Activated T-helper 17 cell treated with anti-CD3 and anti-CD28 coated beads, Interleukin-2, amount 50 U/mL, for 72 hours (primary cell): ENCODE results near the gene MBP. TPM values are rescaled to one million over a fixed set of nuclear protein-coding genes. Genes with fewer than 3 reads are reported as not detected.

Experiments used
- ATAC-seq: fragments of 150-1000 bp; cut with Tn5 transposase; replicated peaks from 2 replicates; pipeline ENCODE4 v1.10.0; 2021; ENCODE audit warnings: mild to moderate bottlenecking, moderate library complexity
- H3K27ac Mint-ChIP-seq: one replicate; pipeline ENCODE4 v1.8.0; 2022; ENCODE audit warnings: mixed read lengths
- H3K27me3 Mint-ChIP-seq: one replicate; pipeline ENCODE4 v1.8.0; 2022; ENCODE audit warnings: mixed read lengths
- H3K36me3 Mint-ChIP-seq: one replicate; pipeline ENCODE4 v1.8.0; 2022; ENCODE audit warnings: low read depth, mild to moderate bottlenecking, mixed read lengths
- H3K4me1 Mint-ChIP-seq: one replicate; pipeline ENCODE4 v1.8.0; 2022; ENCODE audit warnings: mixed read lengths
- H3K4me3 Mint-ChIP-seq: one replicate; pipeline ENCODE4 v1.8.0; 2022; ENCODE audit warnings: mild to moderate bottlenecking, mixed read lengths
- H3K9me3 Mint-ChIP-seq: one replicate; pipeline ENCODE4 v1.8.0; 2022; ENCODE audit warnings: mixed read lengths
- total RNA-seq, 2 donors: library from RNA; stranded (reverse); gene quantifications; one replicate each; pipeline ENCODE4 v1.2.3, GENCODE V29; 2022

The MBP gene
- total RNA-seq, 2 donors from 2014 or later: 55.7 to 66.5 TPM

DNA sequence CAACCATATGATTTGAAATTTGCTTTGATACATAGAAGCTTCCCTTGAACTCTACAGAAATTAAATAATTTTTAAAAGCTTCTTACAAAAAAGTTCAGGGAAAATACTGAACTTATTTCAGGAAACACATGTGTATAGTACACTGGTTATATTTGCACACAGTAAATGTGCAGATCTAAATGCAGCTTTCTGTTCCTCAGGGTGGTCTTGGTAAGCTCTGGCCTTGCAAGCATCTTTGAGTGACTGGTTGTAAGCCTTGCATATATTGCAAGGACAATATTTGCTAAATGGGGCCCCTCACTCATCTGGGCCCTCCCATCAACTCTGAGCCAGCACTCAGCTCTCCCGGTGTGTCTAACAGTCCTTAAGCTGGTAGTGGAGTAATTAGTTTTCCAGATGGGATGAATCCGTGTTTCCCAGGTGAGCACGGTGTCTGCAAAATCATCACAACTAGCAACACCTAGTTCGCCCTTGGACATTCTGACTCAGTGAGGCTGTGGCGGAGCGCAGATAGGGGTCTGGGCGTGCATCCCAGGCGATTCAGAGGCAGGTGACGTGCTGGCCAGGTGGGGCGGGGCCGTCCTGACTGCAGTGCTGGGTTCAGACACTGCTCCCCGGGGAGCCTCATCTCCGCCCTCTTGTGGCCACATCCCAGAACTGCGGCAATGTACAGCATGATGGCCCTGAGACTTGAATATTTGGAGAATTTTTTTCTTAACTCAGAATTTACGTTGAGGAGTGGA, 149.6 kb downstream of the MBP start:
- no peaks in the 10 kb centered on the region for H3K27me3 Mint-ChIP-seq
- H3K4me1 Mint-ChIP-seq: no peaks in the 10 kb centered on the region
- H3K36me3 Mint-ChIP-seq: no peaks in the 10 kb centered on the region
- H3K27ac Mint-ChIP-seq: no peak overlapping the region
- no peaks in the 10 kb centered on the region for H3K9me3 Mint-ChIP-seq
- no peak overlapping the region for H3K4me3 Mint-ChIP-seq
- ATAC-seq: peak; percentile 97

GRCh38 chr18:76982038-76982437, 150.5 kb downstream of the MBP start:
- Mint-ChIP-seq H3K27me3 (no peaks in the 10 kb centered on the region), H3K36me3 (no peaks in the 10 kb centered on the region), H3K9me3 (no peaks in the 10 kb centered on the region), H3K4me1 (no peaks in the 10 kb centered on the region), H3K4me3 (no peak overlapping the region), H3K27ac (no peak overlapping the region)
- ATAC-seq: no peak

GRCh38 chr18:76981396-76981968, 151.1 kb downstream of the MBP start:
- no peak for ATAC-seq
- no peaks in the 10 kb centered on the region for H3K9me3 Mint-ChIP-seq
- peak overlapping the region; percentile 12 for H3K27ac Mint-ChIP-seq
- no peaks in the 10 kb centered on the region for H3K27me3 Mint-ChIP-seq
- H3K4me1 Mint-ChIP-seq: no peaks in the 10 kb centered on the region
- H3K4me3 Mint-ChIP-seq: no peak overlapping the region
- H3K36me3 Mint-ChIP-seq: no peaks in the 10 kb centered on the region

DNA sequence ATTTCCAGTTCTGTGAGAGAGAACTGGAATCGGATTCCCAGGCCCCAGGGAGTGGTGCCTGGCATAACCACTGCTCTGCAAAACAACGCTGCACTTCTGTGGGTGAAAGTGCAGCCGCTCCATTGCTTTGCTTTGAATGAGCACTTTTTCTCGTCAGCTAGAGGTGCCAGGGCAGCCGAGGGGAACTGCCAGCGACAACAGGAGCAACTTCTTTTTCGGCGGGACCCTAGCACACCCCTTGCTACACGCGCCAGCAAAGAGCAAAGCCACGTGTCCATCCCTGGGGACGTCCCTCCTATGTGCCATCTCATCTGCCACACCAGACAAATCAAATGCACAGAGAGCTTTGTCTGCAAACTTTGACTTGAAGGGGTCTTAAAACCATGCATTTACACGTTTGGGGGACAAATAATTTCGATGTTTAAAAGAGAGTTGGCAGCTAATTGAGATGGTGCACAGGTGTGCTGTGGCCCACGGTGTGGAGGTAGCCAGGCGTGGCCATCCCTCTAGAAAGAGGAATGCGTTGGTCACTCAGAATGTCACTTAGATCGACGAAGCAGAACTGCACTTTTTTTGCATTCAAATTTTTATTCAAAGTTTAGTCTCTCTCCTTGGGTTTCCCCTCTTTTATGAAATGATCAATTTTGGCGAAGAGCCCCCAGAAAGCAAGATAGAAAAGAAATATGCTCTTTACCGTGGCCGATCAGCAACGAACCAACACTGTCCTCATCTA, 151.8 kb downstream of the MBP start:
- no peak overlapping the region for H3K4me3 Mint-ChIP-seq
- H3K9me3 Mint-ChIP-seq: no peaks in the 10 kb centered on the region
- no peaks in the 10 kb centered on the region for H3K36me3 Mint-ChIP-seq
- no peak for ATAC-seq
- peak overlapping the region; percentile 12 for H3K27ac Mint-ChIP-seq
- no peaks in the 10 kb centered on the region for H3K4me1 Mint-ChIP-seq
- H3K27me3 Mint-ChIP-seq: no peaks in the 10 kb centered on the region

DNA sequence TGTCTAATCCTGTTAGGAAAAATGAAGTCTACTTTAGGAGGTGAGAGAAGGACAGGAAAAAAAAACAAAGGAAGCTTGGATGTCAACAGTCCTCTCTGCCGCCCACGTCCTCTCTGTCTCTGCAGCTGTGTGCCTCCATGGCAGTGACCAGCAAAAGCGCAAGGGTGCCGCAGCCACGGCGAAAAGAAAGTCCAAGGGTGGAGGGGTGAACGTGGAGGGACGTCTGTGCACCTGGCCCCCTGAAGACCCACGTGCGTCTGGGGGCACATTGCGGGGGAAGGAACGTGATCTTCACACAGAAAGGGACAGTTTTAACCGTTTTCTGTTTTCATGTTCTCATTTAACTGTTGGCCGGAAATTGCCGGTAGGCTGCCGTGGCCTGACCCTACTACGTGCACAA, 152.7 kb downstream of the MBP start:
- Mint-ChIP-seq H3K27ac (no peak overlapping the region), H3K4me3 (no peak overlapping the region), H3K9me3 (no peaks in the 10 kb centered on the region), H3K4me1 (no peaks in the 10 kb centered on the region), H3K27me3 (no peaks in the 10 kb centered on the region), H3K36me3 (no peaks in the 10 kb centered on the region)
- ATAC-seq: no peak

- no peaks in the 10 kb centered on the region for H3K9me3 Mint-ChIP-seq
- H3K27ac Mint-ChIP-seq: no peak overlapping the region
- ATAC-seq: no peak
- H3K4me3 Mint-ChIP-seq: no peak overlapping the region
- no peaks in the 10 kb centered on the region for H3K36me3 Mint-ChIP-seq
- no peaks in the 10 kb centered on the region for H3K4me1 Mint-ChIP-seq
- H3K27me3 Mint-ChIP-seq: no peaks in the 10 kb centered on the region
Observed at GRCh38 chr18:76979111-76979751, 153.4 kb downstream of the MBP start.

GRCh38 chr18:76978616-76979015, 154.0 kb downstream of the MBP start:
- H3K9me3 Mint-ChIP-seq: no peaks in the 10 kb centered on the region
- no peaks in the 10 kb centered on the region for H3K4me1 Mint-ChIP-seq

DNA sequence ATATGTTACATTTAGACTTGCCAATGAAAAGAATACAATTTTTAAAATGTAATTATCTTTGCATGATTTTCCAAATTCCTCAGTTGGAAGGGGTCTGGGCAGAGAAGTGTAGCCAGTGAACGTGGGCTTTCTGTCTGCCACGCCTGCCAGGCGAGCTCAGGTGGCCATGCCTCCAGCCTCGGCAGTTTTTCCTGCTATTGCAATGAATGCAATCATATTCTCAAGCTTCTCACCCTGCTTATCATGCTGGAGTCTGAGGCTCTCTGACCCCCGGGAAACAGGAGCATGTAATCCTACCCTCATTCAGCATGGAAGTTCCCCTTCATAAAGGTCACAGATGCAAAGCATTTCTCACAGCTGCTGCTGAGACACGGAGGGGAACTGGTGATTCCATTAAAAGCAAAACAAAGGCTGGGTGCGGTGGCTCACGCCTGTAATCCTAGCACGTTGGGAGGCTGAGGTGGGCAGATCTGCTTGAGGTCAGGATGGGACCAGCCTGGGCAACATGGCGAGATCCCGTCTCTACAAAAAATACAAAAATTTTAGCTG, 154.8 kb downstream of the MBP start:
- Mint-ChIP-seq H3K4me3 (no peak overlapping the region), H3K9me3 (no peaks in the 10 kb centered on the region), H3K4me1 (no peaks in the 10 kb centered on the region), H3K27me3 (no peaks in the 10 kb centered on the region), H3K36me3 (no peaks in the 10 kb centered on the region), H3K27ac (no peak overlapping the region)
- ATAC-seq: no peak

More at GRCh38 chr18:76978616-76979015, 154.0 kb downstream of the MBP start:
- Mint-ChIP-seq H3K27me3 (no peaks in the 10 kb centered on the region), H3K36me3 (no peaks in the 10 kb centered on the region), H3K4me3 (no peak overlapping the region), H3K27ac (no peak overlapping the region)
- no peak for ATAC-seq

DNA sequence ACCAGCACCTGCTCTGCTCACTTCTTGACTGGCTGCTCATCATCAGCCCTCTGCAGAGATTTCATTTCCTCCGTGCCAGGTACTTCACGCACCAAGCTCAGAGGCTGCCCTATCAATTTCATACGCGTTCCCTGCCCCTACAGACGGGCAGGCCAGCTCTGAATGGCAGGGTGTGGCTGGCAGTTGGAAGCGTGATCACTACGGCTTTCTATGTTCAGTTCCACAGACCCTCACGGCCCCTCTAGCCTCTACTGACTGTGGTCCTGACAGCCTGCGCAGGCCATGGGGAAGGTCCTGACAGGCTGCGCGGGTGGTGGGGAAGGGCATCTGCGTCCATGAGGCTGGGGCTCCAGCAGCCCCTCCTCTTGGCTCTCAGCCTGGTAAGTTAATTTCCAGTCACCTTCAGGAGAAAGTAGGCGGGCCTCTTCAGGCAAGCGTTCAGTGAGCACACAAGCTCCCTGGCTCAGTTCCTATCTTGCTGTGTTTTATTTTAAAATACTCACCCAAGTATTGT, 155.4 kb downstream of the MBP start:
- H3K27ac Mint-ChIP-seq: no peak overlapping the region
- H3K27me3 Mint-ChIP-seq: no peaks in the 10 kb centered on the region
- no peaks in the 10 kb centered on the region for H3K36me3 Mint-ChIP-seq
- H3K9me3 Mint-ChIP-seq: no peaks in the 10 kb centered on the region
- no peaks in the 10 kb centered on the region for H3K4me1 Mint-ChIP-seq
- H3K4me3 Mint-ChIP-seq: no peak overlapping the region
- no peak for ATAC-seq

- no peak overlapping the region for H3K27ac Mint-ChIP-seq
- no peaks in the 10 kb centered on the region for H3K27me3 Mint-ChIP-seq
- no peak for ATAC-seq
- no peaks in the 10 kb centered on the region for H3K9me3 Mint-ChIP-seq
- H3K4me1 Mint-ChIP-seq: no peaks in the 10 kb centered on the region
- no peaks in the 10 kb centered on the region for H3K36me3 Mint-ChIP-seq
- no peak overlapping the region for H3K4me3 Mint-ChIP-seq
Observed at GRCh38 chr18:76975577-76976110, 156.9 kb downstream of the MBP start.

- peaks cover 3% of the 10 kb centered on the region for H3K36me3 Mint-ChIP-seq
- H3K27me3 Mint-ChIP-seq: no peaks in the 10 kb centered on the region
- H3K27ac Mint-ChIP-seq: no peak overlapping the region
- no peak for ATAC-seq
- H3K4me3 Mint-ChIP-seq: no peak overlapping the region
- H3K9me3 Mint-ChIP-seq: no peaks in the 10 kb centered on the region
- H3K4me1 Mint-ChIP-seq: no peaks in the 10 kb centered on the region
Observed at GRCh38 chr18:76974386-76974785, 158.2 kb downstream of the MBP start.

DNA sequence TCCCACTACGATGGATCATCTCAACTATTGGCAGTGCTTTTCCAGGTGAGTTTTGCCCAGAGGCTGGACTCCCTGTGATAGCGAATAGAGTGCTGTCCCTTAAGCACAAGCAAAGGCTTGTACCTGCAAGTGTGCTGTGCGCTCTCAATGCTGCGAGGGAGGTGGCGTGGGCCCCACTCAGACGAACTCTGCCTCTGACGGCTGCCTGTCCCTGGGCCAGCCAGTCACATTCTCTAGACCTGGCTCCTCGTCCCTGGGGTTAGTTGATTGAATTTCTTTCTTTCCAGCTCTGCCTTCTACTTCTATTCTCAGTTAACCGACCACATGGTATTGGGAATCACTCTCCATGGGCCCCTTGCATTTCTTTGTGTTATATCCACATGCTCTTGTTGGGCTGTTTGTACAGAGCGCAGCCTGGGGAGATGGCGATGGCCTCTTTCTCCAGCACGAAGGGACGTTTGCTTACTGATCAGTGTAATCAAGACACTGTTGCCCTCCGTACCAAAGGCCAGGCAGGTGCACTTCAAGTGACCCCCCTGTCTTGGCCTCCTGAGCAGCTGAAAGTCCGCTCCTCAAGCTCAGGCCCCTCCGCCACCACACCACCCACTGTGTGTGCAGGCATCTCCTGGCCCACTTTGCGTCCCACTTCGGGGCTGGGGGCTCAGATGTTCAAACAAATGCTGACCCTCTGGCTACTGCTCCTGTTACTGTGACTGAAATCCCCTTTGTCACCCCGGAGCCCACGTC, 158.9 kb downstream of the MBP start:
- H3K27me3 Mint-ChIP-seq: no peaks in the 10 kb centered on the region
- no peaks in the 10 kb centered on the region for H3K9me3 Mint-ChIP-seq
- no peak for ATAC-seq
- no peaks in the 10 kb centered on the region for H3K4me1 Mint-ChIP-seq
- H3K36me3 Mint-ChIP-seq: peaks cover 10% of the 10 kb centered on the region
- H3K27ac Mint-ChIP-seq: no peak overlapping the region
- no peak overlapping the region for H3K4me3 Mint-ChIP-seq

DNA sequence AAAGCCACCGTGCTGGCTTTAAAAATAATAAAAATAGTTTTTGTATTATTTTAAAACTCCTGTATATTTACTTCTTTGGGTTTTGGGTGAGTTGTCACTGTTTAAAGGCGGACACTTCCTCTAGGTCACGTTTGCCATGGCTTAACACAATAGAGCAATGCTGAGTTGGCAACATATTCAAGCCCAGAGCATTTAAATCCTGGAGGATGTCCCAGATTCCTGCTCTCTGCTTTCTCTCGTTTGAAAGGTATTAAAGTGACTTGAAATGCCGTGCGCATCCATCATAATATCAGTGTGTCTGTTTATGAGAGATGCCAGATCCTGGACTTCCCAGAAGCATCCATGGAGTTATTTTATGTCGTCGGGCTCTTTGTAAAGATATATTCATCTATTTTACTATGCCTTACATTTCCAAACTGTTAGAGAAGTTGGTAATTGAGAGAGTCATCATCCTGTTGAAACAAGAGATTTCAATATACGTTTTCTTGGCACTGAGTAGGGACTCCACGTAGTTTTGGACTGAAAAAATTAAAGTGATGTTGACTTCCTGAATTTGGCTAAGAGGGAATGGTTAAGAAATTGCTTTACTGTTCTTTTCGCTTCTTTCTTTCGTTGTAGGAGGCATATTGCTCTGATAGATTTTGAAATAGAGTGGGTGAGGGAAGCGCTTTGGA, 159.6 kb downstream of the MBP start:
- no peak overlapping the region for H3K4me3 Mint-ChIP-seq
- no peak overlapping the region for H3K27ac Mint-ChIP-seq
- H3K4me1 Mint-ChIP-seq: no peaks in the 10 kb centered on the region
- no peaks in the 10 kb centered on the region for H3K27me3 Mint-ChIP-seq
- H3K9me3 Mint-ChIP-seq: no peaks in the 10 kb centered on the region
- H3K36me3 Mint-ChIP-seq: peaks cover 13% of the 10 kb centered on the region
- ATAC-seq: no peak
